ENCODE data around the gene EXOSC2. TPM values are rescaled to one million over a fixed set of nuclear protein-coding genes. Genes with fewer than 3 reads are reported as not detected.

The EXOSC2 gene
- total RNA-seq, 1 donor from 2014 or later = 57.2 TPM

DNA sequence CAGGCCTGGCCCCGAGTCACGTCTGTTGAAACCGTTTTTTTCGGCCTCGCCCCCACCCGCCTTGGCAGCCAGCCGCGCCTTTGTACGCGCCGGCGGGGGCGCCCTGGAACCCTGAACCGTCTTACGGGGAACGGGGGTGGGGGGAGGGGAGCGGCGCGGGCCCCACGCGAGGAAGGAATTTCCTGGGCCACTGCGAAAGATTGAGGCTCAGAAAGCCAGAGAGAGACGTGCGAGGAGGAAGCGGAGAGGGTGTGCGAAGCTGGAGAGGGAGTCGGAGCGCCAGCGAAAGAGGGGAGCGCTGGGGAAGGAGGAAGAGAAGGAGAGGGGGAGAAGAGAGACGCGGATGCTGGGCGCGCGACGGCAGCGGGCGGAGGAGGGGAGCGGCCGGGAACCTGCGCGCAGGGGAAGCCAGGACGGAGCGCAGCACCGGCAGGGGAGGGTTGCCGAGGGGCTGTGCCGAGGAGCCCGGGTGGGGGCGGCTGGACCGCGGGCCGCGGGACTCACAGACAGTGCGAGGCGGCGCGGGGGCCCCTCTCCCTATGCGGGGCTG, 33.8 kb upstream of the EXOSC2 start:
- Mint-ChIP-seq H3K27me3 (peaks cover 85% of the 10 kb centered on the region), H3K27ac (no peak overlapping the region), H3K36me3 (no peaks in the 10 kb centered on the region), H3K4me1 (ENCODE audit: unreplicated experiment) (no peaks in the 10 kb centered on the region), H3K4me3 (peak overlapping the region; percentile 69), H3K9me3 (no peaks in the 10 kb centered on the region)
- no peak for DNase-seq (ENCODE audit: extremely low spot score, unreplicated experiment)
- TF ChIP-seq, protein P1, sequence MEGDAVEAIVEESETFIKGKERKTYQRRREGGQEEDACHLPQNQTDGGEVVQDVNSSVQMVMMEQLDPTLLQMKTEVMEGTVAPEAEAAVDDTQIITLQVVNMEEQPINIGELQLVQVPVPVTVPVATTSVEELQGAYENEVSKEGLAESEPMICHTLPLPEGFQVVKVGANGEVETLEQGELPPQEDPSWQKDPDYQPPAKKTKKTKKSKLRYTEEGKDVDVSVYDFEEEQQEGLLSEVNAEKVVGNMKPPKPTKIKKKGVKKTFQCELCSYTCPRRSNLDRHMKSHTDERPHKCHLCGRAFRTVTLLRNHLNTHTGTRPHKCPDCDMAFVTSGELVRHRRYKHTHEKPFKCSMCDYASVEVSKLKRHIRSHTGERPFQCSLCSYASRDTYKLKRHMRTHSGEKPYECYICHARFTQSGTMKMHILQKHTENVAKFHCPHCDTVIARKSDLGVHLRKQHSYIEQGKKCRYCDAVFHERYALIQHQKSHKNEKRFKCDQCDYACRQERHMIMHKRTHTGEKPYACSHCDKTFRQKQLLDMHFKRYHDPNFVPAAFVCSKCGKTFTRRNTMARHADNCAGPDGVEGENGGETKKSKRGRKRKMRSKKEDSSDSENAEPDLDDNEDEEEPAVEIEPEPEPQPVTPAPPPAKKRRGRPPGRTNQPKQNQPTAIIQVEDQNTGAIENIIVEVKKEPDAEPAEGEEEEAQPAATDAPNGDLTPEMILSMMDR (conservative IDR thresholded peaks at IDR 0.05) = no peak

DNA sequence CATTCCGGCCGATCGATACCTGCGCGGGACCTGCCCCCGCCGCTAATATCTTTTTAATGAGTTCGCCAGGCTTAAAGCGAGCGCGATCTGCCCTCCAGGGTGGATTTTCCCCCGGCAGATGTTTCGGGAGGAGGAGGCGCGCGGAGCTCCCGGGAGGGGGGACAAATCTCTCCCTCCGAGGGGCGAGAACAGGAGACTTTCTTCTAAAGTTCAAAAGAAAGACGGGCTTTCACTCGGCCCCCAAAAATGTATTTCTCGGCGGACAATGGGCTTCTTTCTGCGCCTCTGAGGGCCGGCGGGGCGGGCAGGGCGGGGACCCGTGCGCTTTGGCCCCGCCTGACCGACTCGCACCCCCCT, 33.3 kb upstream of the EXOSC2 start:
- Mint-ChIP-seq H3K4me3 (peak overlapping the region; percentile 68), H3K27me3 (peaks cover 85% of the 10 kb centered on the region), H3K4me1 (ENCODE audit: unreplicated experiment) (peaks cover 1% of the 10 kb centered on the region), H3K9me3 (no peaks in the 10 kb centered on the region), H3K27ac (no peak overlapping the region), H3K36me3 (no peaks in the 10 kb centered on the region)
- no peak for DNase-seq (ENCODE audit: extremely low spot score, unreplicated experiment)
- TF ChIP-seq, protein P1 (conservative IDR thresholded peaks at IDR 0.05) = no peak

DNA sequence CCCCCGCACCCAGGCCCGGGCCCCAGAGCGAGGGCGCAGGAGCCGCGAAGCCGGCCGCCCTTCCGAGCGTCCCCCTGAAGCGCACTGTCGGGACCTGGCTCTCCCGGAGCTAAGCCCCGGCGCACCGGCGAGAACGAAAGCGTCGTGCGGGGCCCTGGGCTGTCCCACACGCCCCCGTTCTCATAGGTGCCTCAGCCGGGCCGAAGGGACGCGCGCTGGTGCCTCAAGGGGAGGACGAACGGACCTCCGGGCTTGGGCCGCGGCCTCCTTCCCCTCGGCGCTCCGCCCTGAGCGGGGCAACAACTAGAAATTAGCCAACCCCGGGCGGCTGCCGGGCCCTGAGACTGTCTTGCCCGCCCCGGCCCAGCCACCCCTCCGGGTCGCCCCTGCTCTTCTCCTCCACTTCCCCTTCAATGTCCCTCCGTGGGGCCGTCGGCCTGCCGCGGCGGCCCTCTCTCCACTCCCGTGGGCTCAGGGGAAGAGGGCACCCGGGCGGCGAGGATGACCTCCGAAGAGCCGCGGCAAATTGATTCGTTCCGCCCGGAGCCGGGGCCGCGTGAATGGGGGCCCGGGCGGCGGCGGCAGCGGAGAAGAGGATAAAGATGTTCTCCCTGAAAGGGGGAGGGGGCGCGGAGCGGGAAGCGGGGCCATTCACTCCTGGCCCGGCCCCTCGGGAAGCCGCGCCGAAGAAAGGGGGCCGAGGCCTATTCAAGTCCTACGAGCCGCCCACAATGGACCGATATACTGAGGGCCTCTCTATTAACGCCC, 32.7 kb upstream of the EXOSC2 start:
- Mint-ChIP-seq H3K36me3 (no peaks in the 10 kb centered on the region), H3K27ac (no peak overlapping the region), H3K9me3 (no peaks in the 10 kb centered on the region), H3K27me3 (peaks cover 84% of the 10 kb centered on the region), H3K4me3 (no peak overlapping the region), H3K4me1 (ENCODE audit: unreplicated experiment) (peaks cover 5% of the 10 kb centered on the region)
- TF ChIP-seq, protein P1 (conservative IDR thresholded peaks at IDR 0.05) = no peak
- no peak for DNase-seq (ENCODE audit: extremely low spot score, unreplicated experiment)

DNA sequence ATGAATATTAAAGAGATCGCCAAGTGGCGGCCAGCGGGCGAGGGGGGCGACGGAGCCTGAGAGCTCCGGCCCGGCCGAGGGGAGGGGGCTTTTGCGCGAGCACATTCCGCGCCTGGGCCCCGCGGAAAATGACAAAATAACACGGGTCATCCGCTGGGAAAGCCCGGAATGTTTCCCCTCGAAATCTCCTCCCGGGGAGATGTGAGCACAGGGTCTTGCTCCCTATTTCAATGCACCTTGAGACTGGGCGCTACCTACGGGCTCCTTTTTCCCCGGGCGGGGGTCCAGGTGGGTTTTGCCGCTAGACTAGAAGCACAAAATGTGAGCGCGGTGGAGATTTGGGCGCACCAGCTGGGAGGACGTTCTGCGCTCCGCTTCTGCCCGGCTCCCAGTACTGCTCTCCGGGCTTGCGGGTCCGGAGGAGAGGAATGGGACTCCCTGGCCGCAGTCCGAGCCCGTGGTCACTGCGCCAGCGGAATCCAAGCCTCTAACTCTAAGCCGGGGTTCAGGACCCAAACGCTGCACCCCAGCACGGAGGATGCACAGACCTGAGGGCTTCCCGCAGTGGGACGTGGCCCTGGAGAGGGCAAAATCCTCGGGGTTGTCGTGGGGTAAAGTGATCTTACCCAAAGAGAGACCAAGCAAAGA, 32.0 kb upstream of the EXOSC2 start:
- TF ChIP-seq, protein P1 (conservative IDR thresholded peaks at IDR 0.05) = no peak
- Mint-ChIP-seq H3K4me1 (ENCODE audit: unreplicated experiment) (peaks cover 8% of the 10 kb centered on the region), H3K27me3 (peaks cover 84% of the 10 kb centered on the region), H3K4me3 (no peak overlapping the region), H3K27ac (no peak overlapping the region), H3K9me3 (no peaks in the 10 kb centered on the region), H3K36me3 (no peaks in the 10 kb centered on the region)
- no peak for DNase-seq (ENCODE audit: extremely low spot score, unreplicated experiment)

DNA sequence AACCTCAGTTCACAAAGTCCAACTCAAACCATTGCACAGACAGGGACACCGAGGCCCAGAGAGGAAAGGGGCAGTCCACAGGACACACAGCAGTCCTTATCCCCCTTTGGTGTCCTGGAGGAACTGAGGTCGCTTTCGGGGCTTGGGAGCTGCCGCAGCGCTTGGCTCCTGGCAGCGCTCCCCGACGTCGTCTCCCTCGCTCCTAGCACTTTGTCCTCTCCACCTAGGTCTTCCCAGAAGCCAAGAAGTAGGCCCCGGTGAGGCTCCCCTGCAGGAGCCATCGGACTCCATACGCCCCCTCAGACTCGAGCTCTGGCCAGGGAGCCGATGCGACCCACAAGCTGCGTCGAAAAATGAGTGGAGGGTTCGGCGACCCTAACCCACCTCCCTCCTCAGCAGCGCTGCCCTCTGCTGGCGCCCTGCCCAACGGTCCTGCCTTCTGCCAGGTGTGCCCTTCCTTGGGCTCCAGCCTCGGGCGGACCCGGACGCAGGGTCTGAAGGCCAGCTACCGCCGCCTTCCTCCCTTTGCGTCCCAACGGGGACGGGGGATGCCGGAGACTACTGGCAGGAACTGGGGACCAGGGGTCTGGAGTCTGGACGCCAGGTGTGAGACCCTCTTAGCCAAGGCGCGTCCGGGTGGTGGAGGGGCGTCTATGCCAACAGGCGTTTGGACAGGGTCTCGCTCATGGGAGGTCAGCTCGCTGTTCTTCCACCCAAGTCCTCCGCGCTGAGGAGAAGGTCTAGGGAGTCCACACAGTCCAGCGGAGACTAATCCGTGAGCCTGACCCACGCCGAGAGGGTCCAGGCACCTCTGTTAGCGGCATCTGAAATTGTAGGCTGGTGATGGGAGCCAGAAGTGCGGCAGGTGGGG, 31.2 kb upstream of the EXOSC2 start:
- no peaks in the 10 kb centered on the region for H3K9me3 Mint-ChIP-seq
- peak overlapping the region; percentile 41 for H3K4me3 Mint-ChIP-seq
- peaks cover 8% of the 10 kb centered on the region for H3K4me1 Mint-ChIP-seq (ENCODE audit: unreplicated experiment)
- TF ChIP-seq, protein P1 (conservative IDR thresholded peaks at IDR 0.05) = no peak
- no peak overlapping the region for H3K27ac Mint-ChIP-seq
- peaks cover 84% of the 10 kb centered on the region for H3K27me3 Mint-ChIP-seq
- DNase-seq (ENCODE audit: extremely low spot score, unreplicated experiment) = no peak
- H3K36me3 Mint-ChIP-seq = no peaks in the 10 kb centered on the region
